Measurements from ENCODE around the gene FMO3.

FMO3 gene

DNA sequence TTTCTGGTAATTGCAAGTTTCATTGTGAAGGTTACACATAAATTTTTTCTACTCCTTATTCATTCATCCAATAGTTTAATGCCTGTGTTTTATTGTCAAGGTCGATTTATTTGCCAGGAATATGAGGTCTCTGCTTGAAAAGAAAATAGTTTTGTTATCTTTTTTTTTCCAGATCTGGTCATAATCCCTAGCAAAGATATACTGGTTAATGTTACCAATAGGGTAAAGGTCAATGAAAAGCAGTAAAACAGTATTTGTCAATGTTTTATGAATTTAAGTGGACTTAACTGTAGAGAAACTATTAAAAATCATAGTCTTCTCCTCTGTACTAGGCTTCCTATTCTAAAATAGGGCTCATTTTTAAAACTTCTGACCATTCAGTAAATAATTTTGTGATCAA lies 8.1 kb upstream of the FMO3 start:
- H3K4me1 ChIP-seq (ENCODE audit: control insufficient read depth, low read length): no peaks in the 10 kb centered on the region
- no peak overlapping the region for H3K4me2 ChIP-seq (ENCODE audit: low read length)
- no peaks in the 10 kb centered on the region for H3F3A ChIP-seq (ENCODE audit: control insufficient read depth, insufficient read depth)
- H4K20me1 ChIP-seq (ENCODE audit: control insufficient read depth, insufficient read depth, low read depth, low read length): no peaks in the 10 kb centered on the region
- H3K4me3 ChIP-seq (ENCODE audit: low read length): no peak overlapping the region
- H3K79me2 ChIP-seq (ENCODE audit: control insufficient read depth, low read length): no peaks in the 10 kb centered on the region
- no peaks in the 10 kb centered on the region for H3K9me3 ChIP-seq (ENCODE audit: control insufficient read depth, insufficient read depth, low read length)
- no peak for TF ChIP-seq EZH2phosphoT487 (IDR thresholded peaks at IDR 0.05; ENCODE audit: borderline replicate concordance, low read length)
- H3K27ac ChIP-seq (ENCODE audit: low read depth, low read length): no peak overlapping the region
- no peaks in the 10 kb centered on the region for H3K9me2 ChIP-seq (replicated peaks; ENCODE audit: control insufficient read depth, low read length)
- H3K27me3 ChIP-seq (ENCODE audit: control insufficient read depth, low read length): no peaks in the 10 kb centered on the region
- H3K36me3 ChIP-seq (ENCODE audit: control insufficient read depth, low read length): no peaks in the 10 kb centered on the region

DNA sequence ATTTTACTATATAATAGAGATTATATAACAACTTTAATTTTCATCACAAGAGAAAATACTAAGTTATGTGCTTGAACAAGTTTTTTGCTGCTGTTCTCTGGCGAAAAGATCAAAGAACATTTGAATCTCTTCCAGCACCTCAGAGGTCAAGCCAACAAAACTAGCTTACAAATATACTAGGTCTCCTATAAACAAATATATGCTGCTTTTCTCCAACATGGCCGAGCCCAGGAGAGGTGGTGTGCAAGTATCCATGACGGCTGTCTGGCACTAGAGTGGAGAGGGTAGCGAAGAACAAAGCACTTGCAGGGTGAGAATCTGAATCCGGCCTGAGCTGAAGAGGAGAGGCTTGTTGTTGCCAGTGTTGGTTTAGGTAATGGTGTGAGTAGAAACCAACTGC lies 7.5 kb upstream of the FMO3 start:
- Histone ChIP-seq H4K20me1 (ENCODE audit: control insufficient read depth, insufficient read depth, low read depth, low read length) (no peaks in the 10 kb centered on the region), H3K4me2 (ENCODE audit: low read length) (no peak overlapping the region), H3K27me3 (ENCODE audit: control insufficient read depth, low read length) (no peaks in the 10 kb centered on the region), H3F3A (ENCODE audit: control insufficient read depth, insufficient read depth) (no peaks in the 10 kb centered on the region), H3K9me2 (replicated peaks; ENCODE audit: control insufficient read depth, low read length) (no peaks in the 10 kb centered on the region), H3K27ac (ENCODE audit: low read depth, low read length) (no peak overlapping the region), H3K9me3 (ENCODE audit: control insufficient read depth, insufficient read depth, low read length) (no peaks in the 10 kb centered on the region), H3K79me2 (ENCODE audit: control insufficient read depth, low read length) (no peaks in the 10 kb centered on the region), H3K36me3 (ENCODE audit: control insufficient read depth, low read length) (no peaks in the 10 kb centered on the region), H3K4me3 (ENCODE audit: low read length) (no peak overlapping the region), H3K4me1 (ENCODE audit: control insufficient read depth, low read length) (no peaks in the 10 kb centered on the region)
- no peak for TF ChIP-seq EZH2phosphoT487 (IDR thresholded peaks at IDR 0.05; ENCODE audit: borderline replicate concordance, low read length)
- TF ChIP-seq, protein P1, sequence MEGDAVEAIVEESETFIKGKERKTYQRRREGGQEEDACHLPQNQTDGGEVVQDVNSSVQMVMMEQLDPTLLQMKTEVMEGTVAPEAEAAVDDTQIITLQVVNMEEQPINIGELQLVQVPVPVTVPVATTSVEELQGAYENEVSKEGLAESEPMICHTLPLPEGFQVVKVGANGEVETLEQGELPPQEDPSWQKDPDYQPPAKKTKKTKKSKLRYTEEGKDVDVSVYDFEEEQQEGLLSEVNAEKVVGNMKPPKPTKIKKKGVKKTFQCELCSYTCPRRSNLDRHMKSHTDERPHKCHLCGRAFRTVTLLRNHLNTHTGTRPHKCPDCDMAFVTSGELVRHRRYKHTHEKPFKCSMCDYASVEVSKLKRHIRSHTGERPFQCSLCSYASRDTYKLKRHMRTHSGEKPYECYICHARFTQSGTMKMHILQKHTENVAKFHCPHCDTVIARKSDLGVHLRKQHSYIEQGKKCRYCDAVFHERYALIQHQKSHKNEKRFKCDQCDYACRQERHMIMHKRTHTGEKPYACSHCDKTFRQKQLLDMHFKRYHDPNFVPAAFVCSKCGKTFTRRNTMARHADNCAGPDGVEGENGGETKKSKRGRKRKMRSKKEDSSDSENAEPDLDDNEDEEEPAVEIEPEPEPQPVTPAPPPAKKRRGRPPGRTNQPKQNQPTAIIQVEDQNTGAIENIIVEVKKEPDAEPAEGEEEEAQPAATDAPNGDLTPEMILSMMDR (IDR thresholded peaks at IDR 0.05; ENCODE audit: low read depth, low read length, poor library complexity, severe bottlenecking): no peak

DNA sequence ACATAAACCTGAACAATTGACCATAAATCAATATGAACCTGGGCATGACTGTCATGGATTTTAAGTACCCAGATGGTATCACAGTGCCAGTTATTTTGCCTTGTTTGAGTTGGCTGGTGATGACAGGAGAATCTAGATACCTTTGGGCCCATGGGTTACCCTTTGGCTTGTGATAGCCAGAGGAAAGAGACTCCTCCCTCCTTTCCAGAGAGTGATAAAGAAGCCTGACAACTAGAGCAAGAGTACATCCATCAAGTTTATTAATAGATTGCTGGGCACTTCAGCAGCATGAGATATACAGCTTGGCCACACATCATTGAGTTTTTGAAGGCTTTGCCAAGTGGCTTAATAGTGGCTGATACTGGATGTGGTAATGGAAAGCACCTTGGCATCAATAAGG lies 6.6 kb upstream of the FMO3 start:
- Histone ChIP-seq H3K79me2 (ENCODE audit: control insufficient read depth, low read length) (no peaks in the 10 kb centered on the region), H3K9me3 (ENCODE audit: control insufficient read depth, insufficient read depth, low read length) (no peaks in the 10 kb centered on the region), H3K36me3 (ENCODE audit: control insufficient read depth, low read length) (no peaks in the 10 kb centered on the region), H3F3A (ENCODE audit: control insufficient read depth, insufficient read depth) (no peaks in the 10 kb centered on the region), H3K4me2 (ENCODE audit: low read length) (no peak overlapping the region), H3K4me3 (ENCODE audit: low read length) (no peak overlapping the region), H3K27me3 (ENCODE audit: control insufficient read depth, low read length) (no peaks in the 10 kb centered on the region), H3K4me1 (ENCODE audit: control insufficient read depth, low read length) (no peaks in the 10 kb centered on the region), H4K20me1 (ENCODE audit: control insufficient read depth, insufficient read depth, low read depth, low read length) (no peaks in the 10 kb centered on the region), H3K9me2 (replicated peaks; ENCODE audit: control insufficient read depth, low read length) (no peaks in the 10 kb centered on the region), H3K27ac (ENCODE audit: low read depth, low read length) (no peak overlapping the region)
- TF ChIP-seq EZH2phosphoT487 (IDR thresholded peaks at IDR 0.05; ENCODE audit: borderline replicate concordance, low read length): no peak
- TF ChIP-seq, protein P1 (IDR thresholded peaks at IDR 0.05; ENCODE audit: low read depth, low read length, poor library complexity, severe bottlenecking): no peak

DNA sequence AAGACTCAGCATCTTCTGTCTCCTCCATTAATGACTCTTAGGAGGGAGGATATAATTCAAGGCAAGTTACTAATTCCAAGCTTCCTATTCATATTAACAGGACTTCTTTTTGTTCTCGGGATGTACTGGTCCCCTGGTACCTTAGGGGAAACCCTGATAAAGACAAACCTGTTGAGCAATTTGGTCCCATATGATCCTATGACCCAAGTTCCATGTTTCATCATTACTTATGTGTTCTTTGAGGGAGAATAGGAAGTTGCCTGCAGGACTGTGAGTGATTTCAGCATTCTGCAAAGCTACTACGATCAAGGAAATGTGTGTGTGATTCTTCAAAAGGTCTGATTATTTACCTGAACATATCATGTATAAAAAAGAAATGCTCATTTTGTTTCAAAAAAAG lies 5.8 kb upstream of the FMO3 start:
- H3K36me3 ChIP-seq (ENCODE audit: control insufficient read depth, low read length): no peaks in the 10 kb centered on the region
- H3K9me2 ChIP-seq (replicated peaks; ENCODE audit: control insufficient read depth, low read length): no peaks in the 10 kb centered on the region
- no peak overlapping the region for H3K27ac ChIP-seq (ENCODE audit: low read depth, low read length)
- H3K27me3 ChIP-seq (ENCODE audit: control insufficient read depth, low read length): no peaks in the 10 kb centered on the region
- H4K20me1 ChIP-seq (ENCODE audit: control insufficient read depth, insufficient read depth, low read depth, low read length): no peaks in the 10 kb centered on the region
- H3F3A ChIP-seq (ENCODE audit: control insufficient read depth, insufficient read depth): no peaks in the 10 kb centered on the region
- TF ChIP-seq EZH2phosphoT487 (IDR thresholded peaks at IDR 0.05; ENCODE audit: borderline replicate concordance, low read length): no peak
- TF ChIP-seq, protein P1 (IDR thresholded peaks at IDR 0.05; ENCODE audit: low read depth, low read length, poor library complexity, severe bottlenecking): no peak
- no peak overlapping the region for H3K4me2 ChIP-seq (ENCODE audit: low read length)
- H3K4me3 ChIP-seq (ENCODE audit: low read length): no peak overlapping the region
- no peaks in the 10 kb centered on the region for H3K9me3 ChIP-seq (ENCODE audit: control insufficient read depth, insufficient read depth, low read length)
- H3K79me2 ChIP-seq (ENCODE audit: control insufficient read depth, low read length): no peaks in the 10 kb centered on the region
- H3K4me1 ChIP-seq (ENCODE audit: control insufficient read depth, low read length): no peaks in the 10 kb centered on the region
